A673 (cell line): ENCODE data around the gene DXO.

Source experiments
- CTCF ChIP-seq: fragments of 300-800, 200-600 bp; sonication (generic); conservative IDR thresholded peaks from 2 replicates; pipeline ENCODE4 v1.5.1; 2017; ENCODE audit warnings: low read depth, mild to moderate bottlenecking, antibody characterized with exemption, low read length, moderate library complexity, mixed read lengths
- EZH2 ChIP-seq: fragments of 200-600 bp; sonication (generic); IDR thresholded peaks from 2 replicates; pipeline ENCODE4 v1.6.1; 2017; ENCODE audit warnings: borderline replicate concordance, low read depth, mild to moderate bottlenecking, mixed read lengths, antibody characterized with exemption, low read length; ENCODE audit not compliant: poor library complexity, severe bottlenecking

DNA sequence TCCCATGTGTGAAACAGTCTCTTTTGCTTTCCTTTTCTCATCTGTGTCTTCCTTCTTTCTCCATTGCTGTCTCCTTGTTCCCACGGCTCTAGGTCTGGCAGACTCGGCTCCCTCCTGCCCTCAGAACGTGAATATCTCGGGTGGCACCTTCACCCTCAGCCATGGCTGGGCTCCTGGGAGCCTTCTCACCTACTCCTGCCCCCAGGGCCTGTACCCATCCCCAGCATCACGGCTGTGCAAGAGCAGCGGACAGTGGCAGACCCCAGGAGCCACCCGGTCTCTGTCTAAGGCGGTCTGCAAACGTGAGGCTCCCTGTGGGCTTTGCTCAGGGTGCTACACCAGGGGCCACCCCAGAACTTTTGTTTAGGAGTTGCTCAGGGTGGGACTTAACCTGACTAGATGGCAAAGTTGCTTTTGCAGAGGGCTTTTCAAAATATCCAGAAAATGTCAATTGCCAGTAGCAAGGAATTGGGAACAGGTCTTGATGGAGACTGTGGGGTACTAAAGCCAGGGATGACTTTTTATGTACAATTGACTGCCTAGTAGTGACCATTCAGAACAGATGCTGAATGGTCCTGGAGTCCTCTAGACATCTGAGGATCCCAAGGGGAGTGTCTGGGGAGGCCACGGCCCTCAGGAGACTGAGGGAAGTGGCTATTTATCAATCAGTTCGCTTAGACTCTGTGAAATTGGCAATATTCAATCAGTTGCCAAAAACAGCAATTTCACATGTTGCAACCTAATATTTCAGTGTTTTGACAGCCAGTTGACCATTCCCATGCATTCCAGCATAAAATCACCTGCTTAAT, 43.9 kb downstream of the DXO start:
- TF ChIP-seq CTCF (no peak), EZH2 (no peak)
